ENCODE data around the gene BCHE.

Gene BCHE

GRCh38 chr3:165754219-165755007 lies 82.8 kb downstream of the BCHE start:
- no peak overlapping the region for H3K9ac ChIP-seq (ENCODE audit: low read depth, low read length)
- no peak for ATAC-seq (ENCODE audit: insufficient read depth, low read depth)
- H3K4me2 ChIP-seq (ENCODE audit: insufficient read depth, low read length), result no peak overlapping the region
- DNase-seq, result no peak
- no peaks in the 10 kb centered on the region for H3K36me3 ChIP-seq (ENCODE audit: insufficient read depth, low read length)
- H3K79me2 ChIP-seq (ENCODE audit: insufficient read depth, low read length), result no peaks in the 10 kb centered on the region
- H2AFZ ChIP-seq (ENCODE audit: low read depth, low read length), result no peak overlapping the region
- H3K27me3 ChIP-seq (ENCODE audit: insufficient read depth, low read length, poor library complexity), result no peaks in the 10 kb centered on the region
- H3K27ac ChIP-seq (ENCODE audit: low read length), result no peak overlapping the region
- no peak overlapping the region for H3K4me3 ChIP-seq (ENCODE audit: low read depth in 1 of 2, low read length in 2 of 2)
- TF ChIP-seq, protein P1, sequence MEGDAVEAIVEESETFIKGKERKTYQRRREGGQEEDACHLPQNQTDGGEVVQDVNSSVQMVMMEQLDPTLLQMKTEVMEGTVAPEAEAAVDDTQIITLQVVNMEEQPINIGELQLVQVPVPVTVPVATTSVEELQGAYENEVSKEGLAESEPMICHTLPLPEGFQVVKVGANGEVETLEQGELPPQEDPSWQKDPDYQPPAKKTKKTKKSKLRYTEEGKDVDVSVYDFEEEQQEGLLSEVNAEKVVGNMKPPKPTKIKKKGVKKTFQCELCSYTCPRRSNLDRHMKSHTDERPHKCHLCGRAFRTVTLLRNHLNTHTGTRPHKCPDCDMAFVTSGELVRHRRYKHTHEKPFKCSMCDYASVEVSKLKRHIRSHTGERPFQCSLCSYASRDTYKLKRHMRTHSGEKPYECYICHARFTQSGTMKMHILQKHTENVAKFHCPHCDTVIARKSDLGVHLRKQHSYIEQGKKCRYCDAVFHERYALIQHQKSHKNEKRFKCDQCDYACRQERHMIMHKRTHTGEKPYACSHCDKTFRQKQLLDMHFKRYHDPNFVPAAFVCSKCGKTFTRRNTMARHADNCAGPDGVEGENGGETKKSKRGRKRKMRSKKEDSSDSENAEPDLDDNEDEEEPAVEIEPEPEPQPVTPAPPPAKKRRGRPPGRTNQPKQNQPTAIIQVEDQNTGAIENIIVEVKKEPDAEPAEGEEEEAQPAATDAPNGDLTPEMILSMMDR (IDR thresholded peaks at IDR 0.05; ENCODE audit: borderline replicate concordance, extremely low read depth, low read length, poor library complexity, severe bottlenecking), result no peak
- no peak for TF ChIP-seq EZH2 (IDR thresholded peaks at IDR 0.05; ENCODE audit: borderline replicate concordance, low read depth, low read length, severe bottlenecking)
- no peaks in the 10 kb centered on the region for H3K9me3 ChIP-seq (ENCODE audit: insufficient read depth, low read length, severe bottlenecking)
- peaks cover 11% of the 10 kb centered on the region; the same call in 1 of the 2 replicates for H3K4me1 ChIP-seq (ENCODE audit: insufficient read depth, low read length)
- no peaks in the 10 kb centered on the region for H4K20me1 ChIP-seq (ENCODE audit: insufficient read depth, low read length)

- H3K4me1 ChIP-seq (ENCODE audit: insufficient read depth, low read length), result peaks cover 11% of the 10 kb centered on the region; the same call in 1 of the 2 replicates
- H3K9ac ChIP-seq (ENCODE audit: low read depth, low read length), result no peak overlapping the region
- H3K27ac ChIP-seq (ENCODE audit: low read length), result no peak overlapping the region
- H3K27me3 ChIP-seq (ENCODE audit: insufficient read depth, low read length, poor library complexity), result no peaks in the 10 kb centered on the region
- TF ChIP-seq, protein P1 (IDR thresholded peaks at IDR 0.05; ENCODE audit: borderline replicate concordance, extremely low read depth, low read length, poor library complexity, severe bottlenecking), result no peak
- TF ChIP-seq EZH2 (IDR thresholded peaks at IDR 0.05; ENCODE audit: borderline replicate concordance, low read depth, low read length, severe bottlenecking), result no peak
- H3K36me3 ChIP-seq (ENCODE audit: insufficient read depth, low read length), result no peaks in the 10 kb centered on the region
- DNase-seq (no peak), ATAC-seq (ENCODE audit: insufficient read depth, low read depth) (no peak)
- no peaks in the 10 kb centered on the region for H4K20me1 ChIP-seq (ENCODE audit: insufficient read depth, low read length)
- H3K4me2 ChIP-seq (ENCODE audit: insufficient read depth, low read length), result no peak overlapping the region
- H3K4me3 ChIP-seq (ENCODE audit: low read depth in 1 of 2, low read length in 2 of 2), result no peak overlapping the region
- no peak overlapping the region for H2AFZ ChIP-seq (ENCODE audit: low read depth, low read length)
- no peaks in the 10 kb centered on the region for H3K9me3 ChIP-seq (ENCODE audit: insufficient read depth, low read length, severe bottlenecking)
- H3K79me2 ChIP-seq (ENCODE audit: insufficient read depth, low read length), result no peaks in the 10 kb centered on the region
Observed at GRCh38 chr3:165753560-165753959, 83.7 kb downstream of the BCHE start.

DNA sequence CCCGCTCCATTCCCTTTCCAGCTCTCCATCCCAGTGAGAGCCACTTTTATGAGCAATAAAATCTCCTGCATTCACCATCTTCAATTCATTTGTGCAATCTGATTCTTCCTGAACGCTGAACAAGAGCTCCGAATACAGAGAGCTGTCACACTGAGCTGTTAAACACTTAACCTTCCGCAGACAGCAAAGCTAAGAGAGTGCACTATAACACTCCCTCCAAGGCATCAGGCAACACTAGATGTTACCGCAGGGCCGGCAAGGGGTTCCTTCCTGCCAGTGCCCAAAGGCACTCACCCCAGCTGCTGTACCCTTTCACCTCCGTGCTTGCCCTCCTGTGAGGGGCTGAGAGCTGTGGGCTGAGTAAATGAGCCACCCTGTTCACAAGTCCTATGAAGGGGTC lies 85.6 kb downstream of the BCHE start:
- H3K9me3 ChIP-seq (ENCODE audit: insufficient read depth, low read length, severe bottlenecking), result no peaks in the 10 kb centered on the region
- no peaks in the 10 kb centered on the region for H4K20me1 ChIP-seq (ENCODE audit: insufficient read depth, low read length)
- no peak for TF ChIP-seq EZH2 (IDR thresholded peaks at IDR 0.05; ENCODE audit: borderline replicate concordance, low read depth, low read length, severe bottlenecking)
- TF ChIP-seq, protein P1 (IDR thresholded peaks at IDR 0.05; ENCODE audit: borderline replicate concordance, extremely low read depth, low read length, poor library complexity, severe bottlenecking), result no peak
- H3K4me2 ChIP-seq (ENCODE audit: insufficient read depth, low read length), result no peak overlapping the region
- H2AFZ ChIP-seq (ENCODE audit: low read depth, low read length), result no peak overlapping the region
- ATAC-seq (ENCODE audit: insufficient read depth, low read depth) (no peak), DNase-seq (no peak)
- H3K36me3 ChIP-seq (ENCODE audit: insufficient read depth, low read length), result no peaks in the 10 kb centered on the region
- H3K9ac ChIP-seq (ENCODE audit: low read depth, low read length), result no peak overlapping the region
- peaks cover 11% of the 10 kb centered on the region; the same call in 1 of the 2 replicates for H3K4me1 ChIP-seq (ENCODE audit: insufficient read depth, low read length)
- no peak overlapping the region for H3K4me3 ChIP-seq (ENCODE audit: low read depth in 1 of 2, low read length in 2 of 2)
- no peaks in the 10 kb centered on the region for H3K79me2 ChIP-seq (ENCODE audit: insufficient read depth, low read length)
- H3K27ac ChIP-seq (ENCODE audit: low read length), result no peak overlapping the region
- no peaks in the 10 kb centered on the region for H3K27me3 ChIP-seq (ENCODE audit: insufficient read depth, low read length, poor library complexity)
